Caco-2 (cell line): ENCODE results near the gene THADA. TPM values are rescaled to one million over a fixed set of nuclear protein-coding genes. Genes with fewer than 3 reads are reported as not detected.

ENCODE experiments used
- BruUV-seq: library from RNA; stranded (reverse); fragments of 400-500 nt; replicated peaks from 2 replicates; lab custom pipeline; 2021; lab: Mats Ljungman, UMichigan
- CTCF ChIA-PET: fragments of 300-600 bp; sonication (Branson Sonifier 250); formaldehyde crosslinking; loops from one replicate; lab custom pipeline; 2022; ENCODE audit warnings: antibody characterized with exemption; lab: Charles Lee
- POLR2A ChIA-PET: fragments of 300-600 bp; sonication (Branson Sonifier 250); formaldehyde crosslinking; loops from one replicate; lab custom pipeline; 2022; ENCODE audit warnings: antibody characterized with exemption; lab: Charles Lee
- DNase-seq, 2 experiments: peaks; one replicate each; pipeline versions ENCODE4 v3.0.0 to v3.0.0-alpha.2; 2020 to 2022
- H3K27me3 ChIP-seq: replicated peaks from 2 replicates; pipeline ENCODE4 v1.6.0; 2011; ENCODE audit warnings: low read length; ENCODE audit not compliant: control insufficient read depth, insufficient read depth
- H3K36me3 ChIP-seq: 2 replicates; pipeline ENCODE4 v1.5.1; 2011; ENCODE audit warnings: low read length; ENCODE audit not compliant: control insufficient read depth, insufficient read depth
- H3K4me1 ChIP-seq: fragments of 250-450 bp; sonication (Bioruptor Pico); 2 replicates; pipeline ENCODE4 v1.5.1; 2020; ENCODE audit warnings: mild to moderate bottlenecking
- H3K4me3 ChIP-seq: 2 replicates; pipeline ENCODE4 v1.5.1; 2011; ENCODE audit warnings: low read depth, mild to moderate bottlenecking, control low read depth, low read length
- H3K9me3 ChIP-seq: fragments of 250-450 bp; sonication (Bioruptor Pico); 2 replicates; pipeline ENCODE4 v1.5.1; 2020; ENCODE audit warnings: mild to moderate bottlenecking, moderate library complexity
- H3K27ac Mint-ChIP-seq: one replicate; pipeline ENCODE4 v1.8.0; 2022; ENCODE audit warnings: mixed read lengths; ENCODE audit not compliant: unreplicated experiment
- H3K27me3 Mint-ChIP-seq: one replicate; pipeline ENCODE4 v1.8.0; 2022; ENCODE audit warnings: mixed read lengths; ENCODE audit not compliant: insufficient read depth, unreplicated experiment
- H3K36me3 Mint-ChIP-seq: one replicate; pipeline ENCODE4 v1.8.0; 2022; ENCODE audit warnings: mild to moderate bottlenecking, mixed read lengths; ENCODE audit not compliant: insufficient read depth, unreplicated experiment
- H3K4me1 Mint-ChIP-seq: one replicate; pipeline ENCODE4 v1.8.0; 2022; ENCODE audit warnings: low read depth, mixed read lengths; ENCODE audit not compliant: unreplicated experiment
- H3K4me3 Mint-ChIP-seq: one replicate; pipeline ENCODE4 v1.8.0; 2022; ENCODE audit warnings: mild to moderate bottlenecking, moderate library complexity, mixed read lengths; ENCODE audit not compliant: unreplicated experiment
- H3K9me3 Mint-ChIP-seq: one replicate; pipeline ENCODE4 v1.8.0; 2022; ENCODE audit warnings: mixed read lengths; ENCODE audit not compliant: unreplicated experiment
- CTCF ChIP-seq, 2 experiments: fragments of 200-600 bp in 1 of 2; IDR thresholded peaks; 1 replicate in 1 of 2; 2 replicates in 1 of 2; pipeline versions ENCODE4 v1.5.1 to v1.8.0; 2011 to 2022; ENCODE audit warnings: antibody characterized with exemption in 1 of 2, control low read depth in 1 of 2, inconsistent platforms in 1 of 2, low read depth in 1 of 2, low read length in 1 of 2, mild to moderate bottlenecking in 1 of 2, moderate library complexity in 1 of 2; ENCODE audit not compliant: insufficient read depth in 1 of 2, severe bottlenecking in 1 of 2, unreplicated experiment in 1 of 2
- intact Hi-C: fragments of 100-400 bp; cut with micrococcal nuclease; formaldehyde crosslinking; loops from one replicate; pipeline ENCODE4 v1.10.0; 2022; ENCODE audit not compliant: unreplicated experiment
- total RNA-seq: library from RNA; stranded (reverse); gene quantifications from 2 replicates; pipeline ENCODE4 v1.2.3, GENCODE V29; 2022

THADA gene
- total RNA-seq, 1 experiment from 2014 or later = 33.8 TPM

- Mint-ChIP-seq H3K4me3 (no peak overlapping the region), H3K9me3 (no peaks in the 10 kb centered on the region), H3K36me3 (peaks cover 46% of the 10 kb centered on the region), H3K4me1 (no peaks in the 10 kb centered on the region), H3K27ac (no peak overlapping the region), H3K27me3 (no peaks in the 10 kb centered on the region)
- no peaks in the 10 kb centered on the region for H3K27me3 ChIP-seq
- H3K9me3 ChIP-seq = no peaks in the 10 kb centered on the region
- DNase-seq = no peak
- BruUV-seq = no TSS peak
- no peak for TF ChIP-seq CTCF (IDR thresholded peaks at IDR 0.05; ENCODE audit: insufficient read depth in 1 of 2, low read depth in 1 of 2, low read length in 1 of 2, severe bottlenecking in 1 of 2, unreplicated experiment in 1 of 2)
- CTCF ChIA-PET = no interaction called here
- intact Hi-C loops = no loop called here
- POLR2A ChIA-PET = no interaction called here
- no peaks in the 10 kb centered on the region for H3K4me1 ChIP-seq
- H3K4me3 ChIP-seq = no peak overlapping the region
- peaks cover 6% of the 10 kb centered on the region for H3K36me3 ChIP-seq
Measured at GRCh38 chr2:43572244-43572643, 23.6 kb downstream of the THADA start.

- POLR2A ChIA-PET = no interaction called here
- Histone ChIP-seq H3K9me3 (no peaks in the 10 kb centered on the region), H3K4me3 (no peak overlapping the region), H3K27me3 (no peaks in the 10 kb centered on the region), H3K4me1 (no peaks in the 10 kb centered on the region), H3K36me3 (no peaks in the 10 kb centered on the region; the same call in 1 of the 2 replicates)
- no peak overlapping the region for H3K4me3 Mint-ChIP-seq
- no peak overlapping the region for H3K27ac Mint-ChIP-seq
- intact Hi-C loops = no loop called here
- no peak for TF ChIP-seq CTCF (IDR thresholded peaks at IDR 0.05; ENCODE audit: insufficient read depth in 1 of 2, low read depth in 1 of 2, low read length in 1 of 2, severe bottlenecking in 1 of 2, unreplicated experiment in 1 of 2)
- CTCF ChIA-PET = interaction anchor here (0.5 kb wide), 1 partner anchor 893 kb away, joined by 5 read pairs; no protein-coding TSS in a partner anchor
- H3K27me3 Mint-ChIP-seq = no peaks in the 10 kb centered on the region
- no peaks in the 10 kb centered on the region for H3K9me3 Mint-ChIP-seq
- BruUV-seq = no TSS peak
- H3K36me3 Mint-ChIP-seq = peaks cover 49% of the 10 kb centered on the region
- DNase-seq = no peak
- H3K4me1 Mint-ChIP-seq = no peaks in the 10 kb centered on the region
Measured at GRCh38 chr2:43569921-43570320, 25.9 kb downstream of the THADA start.

GRCh38 chr2:43568228-43568627, 27.6 kb downstream of the THADA start:
- Mint-ChIP-seq H3K4me3 (no peak overlapping the region), H3K27me3 (no peaks in the 10 kb centered on the region), H3K4me1 (no peaks in the 10 kb centered on the region), H3K27ac (no peak overlapping the region), H3K9me3 (no peaks in the 10 kb centered on the region), H3K36me3 (peaks cover 42% of the 10 kb centered on the region)
- H3K27me3 ChIP-seq = no peaks in the 10 kb centered on the region
- TF ChIP-seq CTCF (IDR thresholded peaks at IDR 0.05; ENCODE audit: insufficient read depth in 1 of 2, low read depth in 1 of 2, low read length in 1 of 2, severe bottlenecking in 1 of 2, unreplicated experiment in 1 of 2) = no peak
- peaks cover 2% of the 10 kb centered on the region; the same call in 1 of the 2 replicates for H3K36me3 ChIP-seq
- H3K4me1 ChIP-seq = no peaks in the 10 kb centered on the region
- POLR2A ChIA-PET = interaction anchor here (1.5 kb wide), 1 partner anchor 28 kb away, joined by 3 read pairs; the partner anchor contains the start of gene THADA
- no peak for DNase-seq
- CTCF ChIA-PET = interaction anchor here (1.0 kb wide), 1 partner anchor 9 kb away, joined by 3 read pairs; no protein-coding TSS in a partner anchor
- BruUV-seq = no TSS peak
- H3K4me3 ChIP-seq = no peak overlapping the region
- intact Hi-C loops = no loop called here
- H3K9me3 ChIP-seq = no peaks in the 10 kb centered on the region
